ENCODE data around the gene RALGAPA2. TPM values are rescaled to one million over a fixed set of nuclear protein-coding genes. Genes with fewer than 3 reads are reported as not detected.

The RALGAPA2 gene
- total and polyA plus RNA-seq, 10 donors = 1.2 to 55.2 (median 29.4) TPM

GRCh38 chr20:20612251-20612650 lies 100.2 kb downstream of the RALGAPA2 start:
- no peak overlapping the region for H3K4me3 ChIP-seq
- H3K36me3 ChIP-seq = peaks cover 0 to 88% (median 25%) of the 10 kb centered on the region in 6 donors
- no peak overlapping the region for H3K27ac ChIP-seq
- no peaks in the 10 kb centered on the region for H3K27me3 ChIP-seq (replicated peaks in 1 of 7)
- 74 to 90% (median 84%) methylated on average over 2 of the region's 2 CpGs for WGBS, 5 donors
- DNase-seq = no peak
- intact Hi-C loops (cut with DNase I; ENCODE audit: low total_unique reads) = no loop called here
- H3K4me1 ChIP-seq = no peaks in the 10 kb centered on the region
- no peak for TF ChIP-seq POLR2AphosphoS5 (IDR thresholded peaks at IDR 0.05)
- TF ChIP-seq POLR2A (IDR thresholded peaks at IDR 0.05) = no peak
- no peak for TF ChIP-seq CTCF (IDR thresholded peaks at IDR 0.05 in 8 of 11, conservative IDR thresholded peaks at IDR 0.05 in 3 of 11)
- H3K9me3 ChIP-seq = no peaks in the 10 kb centered on the region

GRCh38 chr20:20611167-20611566 lies 101.3 kb downstream of the RALGAPA2 start:
- Histone ChIP-seq H3K9me3 (no peaks in the 10 kb centered on the region), H3K4me1 (no peaks in the 10 kb centered on the region), H3K4me3 (no peak overlapping the region), H3K36me3 (peaks cover 0 to 78% (median 21%) of the 10 kb centered on the region in 6 donors), H3K27me3 (replicated peaks in 1 of 7) (no peaks in the 10 kb centered on the region), H3K27ac (no peak overlapping the region)
- intact Hi-C loops (cut with DNase I; ENCODE audit: low total_unique reads) = no loop called here
- no peak for DNase-seq
- 86 to 91% (median 90%) methylated on average over 1 of the region's 1 CpG for WGBS, 5 donors
- TF ChIP-seq POLR2A (IDR thresholded peaks at IDR 0.05) = no peak
- no peak for TF ChIP-seq CTCF (IDR thresholded peaks at IDR 0.05 in 8 of 11, conservative IDR thresholded peaks at IDR 0.05 in 3 of 11)
- TF ChIP-seq POLR2AphosphoS5 (IDR thresholded peaks at IDR 0.05) = no peak

- H3K27me3 ChIP-seq (replicated peaks in 1 of 7) = no peaks in the 10 kb centered on the region
- H3K27ac ChIP-seq = no peak overlapping the region
- no peak overlapping the region for H3K4me3 ChIP-seq
- no peak for DNase-seq
- H3K9me3 ChIP-seq = no peaks in the 10 kb centered on the region
- no peaks in the 10 kb centered on the region for H3K4me1 ChIP-seq
- H3K36me3 ChIP-seq = peaks cover 0 to 71% (median 11%) of the 10 kb centered on the region in 6 donors
- TF ChIP-seq CTCF (IDR thresholded peaks at IDR 0.05 in 8 of 11, conservative IDR thresholded peaks at IDR 0.05 in 3 of 11) = no peak
- no peak for TF ChIP-seq POLR2A (IDR thresholded peaks at IDR 0.05)
- TF ChIP-seq POLR2AphosphoS5 (IDR thresholded peaks at IDR 0.05) = no peak
- 90 to 97% (median 95%) methylated on average over 6 of the region's 6 CpGs for WGBS, 5 donors
- intact Hi-C loops (cut with DNase I; ENCODE audit: low total_unique reads) = no loop called here
Observed at GRCh38 chr20:20609522-20609921, 102.9 kb downstream of the RALGAPA2 start.

- 89 to 94% (median 93%) methylated on average over 4 of the region's 4 CpGs for WGBS, 5 donors
- Histone ChIP-seq H3K36me3 (peaks cover 0 to 73% (median 11%) of the 10 kb centered on the region in 6 donors), H3K27me3 (replicated peaks in 1 of 7) (no peaks in the 10 kb centered on the region), H3K4me3 (no peak overlapping the region), H3K27ac (no peak overlapping the region), H3K9me3 (no peaks in the 10 kb centered on the region), H3K4me1 (peaks cover 0 to 3% (median under 1%) of the 10 kb centered on the region in 6 donors)
- intact Hi-C loops (cut with DNase I; ENCODE audit: low total_unique reads) = no loop called here
- no peak for DNase-seq
- no peak for TF ChIP-seq CTCF (IDR thresholded peaks at IDR 0.05 in 8 of 11, conservative IDR thresholded peaks at IDR 0.05 in 3 of 11)
- no peak for TF ChIP-seq POLR2A (IDR thresholded peaks at IDR 0.05)
- TF ChIP-seq POLR2AphosphoS5 (IDR thresholded peaks at IDR 0.05) = no peak
Observed at GRCh38 chr20:20608641-20609040, 103.8 kb downstream of the RALGAPA2 start.

Data from spleen (tissue), 11 donors.